ENCODE measurements around the gene RPUSD3.

The RPUSD3 gene

GRCh38 chr3:9820946-9821345, 22.9 kb downstream of the RPUSD3 start:
- no peaks in the 10 kb centered on the region for H3K9me3 ChIP-seq (ENCODE audit: control insufficient read depth in 5 of 5, low read length in 5 of 5)
- H3K27me3 ChIP-seq (ENCODE audit: control insufficient read depth in 5 of 5, insufficient read depth in 4 of 5, low read length in 5 of 5), result no peaks in the 10 kb centered on the region
- no peak overlapping the region for H3K27ac ChIP-seq (ENCODE audit: low read depth, low read length)
- H3K36me3 ChIP-seq (ENCODE audit: control insufficient read depth in 5 of 5, insufficient read depth in 5 of 5, low read length in 5 of 5), result peaks cover 0 to 29% (median 18%) of the 10 kb centered on the region in 5 donors
- H3K4me1 ChIP-seq (ENCODE audit: control insufficient read depth in 5 of 5, insufficient read depth in 5 of 5, low read length in 5 of 5), result no peaks in the 10 kb centered on the region
- no peak overlapping the region for H3K9ac ChIP-seq (ENCODE audit: low read length in 5 of 5)
- no peak overlapping the region for H3K4me3 ChIP-seq (ENCODE audit: low read depth in 1 of 5, low read length in 5 of 5)

GRCh38 chr3:9820543-9820942, 23.3 kb downstream of the RPUSD3 start:
- Histone ChIP-seq H3K9ac (ENCODE audit: low read length in 5 of 5) (no peak overlapping the region), H3K27ac (ENCODE audit: low read depth, low read length) (no peak overlapping the region), H3K9me3 (ENCODE audit: control insufficient read depth in 5 of 5, low read length in 5 of 5) (no peaks in the 10 kb centered on the region), H3K4me1 (ENCODE audit: control insufficient read depth in 5 of 5, insufficient read depth in 5 of 5, low read length in 5 of 5) (no peaks in the 10 kb centered on the region), H3K27me3 (ENCODE audit: control insufficient read depth in 5 of 5, insufficient read depth in 4 of 5, low read length in 5 of 5) (no peaks in the 10 kb centered on the region), H3K4me3 (ENCODE audit: low read depth in 1 of 5, low read length in 5 of 5) (no peak overlapping the region), H3K36me3 (ENCODE audit: control insufficient read depth in 5 of 5, insufficient read depth in 5 of 5, low read length in 5 of 5) (peaks cover 0 to 32% (median 17%) of the 10 kb centered on the region in 5 donors)

DNA sequence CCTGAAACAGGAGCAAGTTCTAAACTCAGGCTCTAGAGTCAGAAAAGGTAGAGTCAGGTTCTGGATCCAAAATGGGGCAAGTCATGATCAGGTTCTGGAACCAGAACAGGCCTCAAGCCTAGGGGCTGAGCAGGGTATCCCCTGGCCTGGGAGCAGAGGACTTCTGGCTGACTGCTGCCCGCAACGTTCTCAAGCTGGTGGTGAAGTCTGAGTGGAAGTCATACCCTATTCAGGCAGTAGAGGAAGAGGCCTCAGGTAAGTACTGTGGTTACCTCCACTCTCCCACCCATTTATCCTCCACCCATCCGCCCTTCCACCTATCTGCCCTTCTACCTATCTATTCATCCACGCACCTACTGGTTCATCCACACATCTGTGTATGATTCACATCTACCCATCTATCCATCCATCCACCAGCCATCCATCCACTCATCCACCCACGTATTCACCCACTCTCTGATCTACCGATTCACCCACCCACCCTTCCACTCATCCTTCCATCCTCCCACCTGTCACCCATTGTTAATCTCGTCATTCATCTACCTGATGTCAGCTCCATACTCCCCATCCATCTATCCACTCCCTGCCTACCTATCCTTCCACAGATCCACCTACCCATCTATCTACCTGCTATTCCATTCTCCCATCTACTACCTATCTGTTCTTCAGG, 25.0 kb downstream of the RPUSD3 start:
- Histone ChIP-seq H3K9ac (ENCODE audit: low read length in 5 of 5) (no peak overlapping the region), H3K4me3 (ENCODE audit: low read depth in 1 of 5, low read length in 5 of 5) (no peak overlapping the region), H3K9me3 (ENCODE audit: control insufficient read depth in 5 of 5, low read length in 5 of 5) (no peaks in the 10 kb centered on the region), H3K36me3 (ENCODE audit: control insufficient read depth in 5 of 5, insufficient read depth in 5 of 5, low read length in 5 of 5) (peaks cover 0 to 32% (median 21%) of the 10 kb centered on the region in 5 donors), H3K27ac (ENCODE audit: low read depth, low read length) (no peak overlapping the region), H3K27me3 (ENCODE audit: control insufficient read depth in 5 of 5, insufficient read depth in 4 of 5, low read length in 5 of 5) (no peaks in the 10 kb centered on the region), H3K4me1 (ENCODE audit: control insufficient read depth in 5 of 5, insufficient read depth in 5 of 5, low read length in 5 of 5) (no peaks in the 10 kb centered on the region)

DNA sequence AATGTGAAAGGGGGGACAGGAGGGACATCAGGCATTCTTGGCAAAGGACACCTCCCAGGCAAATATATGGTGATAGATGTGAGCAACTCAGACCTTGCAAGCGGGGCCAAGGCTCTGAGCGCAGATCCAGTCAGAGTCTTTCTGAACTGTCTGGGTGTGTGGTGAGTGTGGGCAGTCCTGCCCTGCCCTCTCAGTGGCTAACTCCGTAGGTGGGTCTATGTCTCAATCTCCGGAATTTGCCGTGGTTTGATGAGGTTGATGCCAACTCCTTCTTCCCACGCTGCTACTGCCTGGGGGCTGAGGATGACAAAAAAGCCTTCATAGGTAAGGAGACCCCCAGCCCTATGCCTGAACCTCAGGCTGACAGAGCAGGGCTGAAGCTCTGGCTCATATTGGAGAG, 26.4 kb downstream of the RPUSD3 start:
- no peak overlapping the region for H3K9ac ChIP-seq (ENCODE audit: low read length in 5 of 5)
- H3K27ac ChIP-seq (ENCODE audit: low read depth, low read length), result no peak overlapping the region
- H3K27me3 ChIP-seq (ENCODE audit: control insufficient read depth in 5 of 5, insufficient read depth in 4 of 5, low read length in 5 of 5), result no peaks in the 10 kb centered on the region
- no peaks in the 10 kb centered on the region for H3K4me1 ChIP-seq (ENCODE audit: control insufficient read depth in 5 of 5, insufficient read depth in 5 of 5, low read length in 5 of 5)
- H3K4me3 ChIP-seq (ENCODE audit: low read depth in 1 of 5, low read length in 5 of 5), result no peak overlapping the region
- H3K36me3 ChIP-seq (ENCODE audit: control insufficient read depth in 5 of 5, insufficient read depth in 5 of 5, low read length in 5 of 5), result peaks cover 0 to 39% (median 30%) of the 10 kb centered on the region in 5 donors
- no peaks in the 10 kb centered on the region for H3K9me3 ChIP-seq (ENCODE audit: control insufficient read depth in 5 of 5, low read length in 5 of 5)

DNA sequence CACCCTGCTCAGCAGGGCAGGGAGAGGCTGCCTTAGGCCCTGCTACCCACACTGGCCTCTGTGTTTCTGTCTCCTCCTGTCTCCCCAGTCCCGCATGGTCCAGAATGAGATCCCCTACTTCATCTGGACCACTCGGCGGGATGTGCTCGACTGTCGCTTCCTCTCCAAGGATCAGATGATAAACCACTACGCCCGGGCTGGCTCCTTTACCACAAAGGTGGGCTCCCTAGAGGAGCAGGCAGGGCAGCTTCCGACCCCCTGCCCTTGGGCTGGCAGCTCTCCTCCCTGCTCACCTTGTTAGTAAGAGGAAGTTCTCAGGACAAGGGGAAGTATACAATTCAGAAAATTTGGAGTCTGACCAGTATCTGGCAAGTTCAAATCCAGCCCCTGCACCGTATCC, 27.8 kb downstream of the RPUSD3 start:
- Histone ChIP-seq H3K36me3 (ENCODE audit: control insufficient read depth in 5 of 5, insufficient read depth in 5 of 5, low read length in 5 of 5) (peaks cover 0 to 36% (median 30%) of the 10 kb centered on the region in 5 donors), H3K27ac (ENCODE audit: low read depth, low read length) (no peak overlapping the region), H3K9ac (ENCODE audit: low read length in 5 of 5) (no peak overlapping the region), H3K27me3 (ENCODE audit: control insufficient read depth in 5 of 5, insufficient read depth in 4 of 5, low read length in 5 of 5) (no peaks in the 10 kb centered on the region), H3K4me1 (ENCODE audit: control insufficient read depth in 5 of 5, insufficient read depth in 5 of 5, low read length in 5 of 5) (peaks cover 0 to 5% (median 3%) of the 10 kb centered on the region in 5 donors), H3K4me3 (ENCODE audit: low read depth in 1 of 5, low read length in 5 of 5) (no peak overlapping the region), H3K9me3 (ENCODE audit: control insufficient read depth in 5 of 5, low read length in 5 of 5) (no peaks in the 10 kb centered on the region)

DNA sequence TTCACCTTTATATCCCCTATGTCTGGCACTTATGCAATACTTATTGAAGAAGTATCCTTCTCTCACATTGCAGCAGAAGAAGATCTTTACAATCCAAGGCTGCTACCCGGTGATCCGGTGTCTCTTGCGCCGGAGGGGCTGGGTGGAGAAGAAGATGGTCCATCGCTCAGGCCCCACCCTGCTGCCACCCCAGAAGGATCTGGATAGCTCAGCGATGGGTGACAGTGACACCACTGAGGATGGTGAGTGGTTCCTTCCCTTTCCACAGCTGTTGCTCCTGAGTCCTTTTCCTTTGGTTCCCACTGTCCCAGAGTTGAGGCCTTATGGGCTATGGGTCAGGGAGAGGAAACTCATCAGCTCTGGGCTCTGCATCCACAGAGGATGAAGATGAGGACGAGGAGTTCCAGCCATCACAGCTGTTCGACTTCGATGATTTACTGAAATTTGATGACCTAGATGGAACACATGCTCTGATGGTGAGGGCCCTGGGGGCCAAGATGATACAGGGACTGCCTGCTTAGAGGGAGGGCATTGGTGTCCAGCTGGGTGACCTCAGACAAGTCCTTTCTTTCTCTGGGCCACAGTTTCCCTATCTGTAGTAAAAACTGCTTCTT, 30.8 kb downstream of the RPUSD3 start:
- no peaks in the 10 kb centered on the region for H3K9me3 ChIP-seq (ENCODE audit: control insufficient read depth in 5 of 5, low read length in 5 of 5)
- H3K27me3 ChIP-seq (ENCODE audit: control insufficient read depth in 5 of 5, insufficient read depth in 4 of 5, low read length in 5 of 5), result no peaks in the 10 kb centered on the region
- H3K9ac ChIP-seq (ENCODE audit: low read length in 5 of 5), result no peak overlapping the region
- no peak overlapping the region for H3K27ac ChIP-seq (ENCODE audit: low read depth, low read length)
- H3K36me3 ChIP-seq (ENCODE audit: control insufficient read depth in 5 of 5, insufficient read depth in 5 of 5, low read length in 5 of 5), result peaks cover 0 to 22% (median 17%) of the 10 kb centered on the region in 5 donors
- peaks cover 0 to 22% (median 18%) of the 10 kb centered on the region in 5 donors for H3K4me1 ChIP-seq (ENCODE audit: control insufficient read depth in 5 of 5, insufficient read depth in 5 of 5, low read length in 5 of 5)
- H3K4me3 ChIP-seq (ENCODE audit: low read depth in 1 of 5, low read length in 5 of 5), result no peak overlapping the region

GRCh38 chr3:9810846-9811245, 33.0 kb downstream of the RPUSD3 start:
- Histone ChIP-seq H3K9me3 (ENCODE audit: control insufficient read depth in 5 of 5, low read length in 5 of 5) (no peaks in the 10 kb centered on the region), H3K27ac (ENCODE audit: low read depth, low read length) (peak overlapping the region; percentile 89), H3K4me3 (ENCODE audit: low read depth in 1 of 5, low read length in 5 of 5) (peak overlapping the region; percentile 74 to 88 (median 76)), H3K36me3 (ENCODE audit: control insufficient read depth in 5 of 5, insufficient read depth in 5 of 5, low read length in 5 of 5) (peaks cover 0 to 33% (median 28%) of the 10 kb centered on the region in 5 donors), H3K4me1 (ENCODE audit: control insufficient read depth in 5 of 5, insufficient read depth in 5 of 5, low read length in 5 of 5) (peaks cover 0 to 22% (median 18%) of the 10 kb centered on the region in 5 donors), H3K27me3 (ENCODE audit: control insufficient read depth in 5 of 5, insufficient read depth in 4 of 5, low read length in 5 of 5) (no peaks in the 10 kb centered on the region), H3K9ac (ENCODE audit: low read length in 5 of 5) (peak overlapping the region; percentile 38 to 85 (median 75))

DNA sequence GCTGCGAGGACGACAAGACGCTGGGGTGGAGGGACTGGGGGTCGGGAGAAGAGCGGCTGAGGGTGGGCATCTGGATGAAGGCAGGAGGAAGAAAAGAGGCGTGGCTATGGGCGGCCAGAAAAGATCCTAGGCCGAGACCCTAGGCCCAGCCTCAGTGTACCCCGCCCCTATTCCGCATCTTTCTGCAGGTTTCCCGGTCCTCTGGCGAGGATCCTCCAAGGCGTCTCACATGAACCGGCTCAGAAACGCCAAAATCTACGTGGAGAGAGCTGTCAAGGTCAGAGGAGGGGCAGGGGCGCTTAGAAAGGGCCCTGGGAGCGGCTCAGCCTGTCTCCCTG, 33.4 kb downstream of the RPUSD3 start:
- Histone ChIP-seq H3K9ac (ENCODE audit: low read length in 5 of 5) (peak overlapping the region; percentile 38 to 85 (median 75)), H3K27ac (ENCODE audit: low read depth, low read length) (peak overlapping the region; percentile 89), H3K9me3 (ENCODE audit: control insufficient read depth in 5 of 5, low read length in 5 of 5) (no peaks in the 10 kb centered on the region), H3K27me3 (ENCODE audit: control insufficient read depth in 5 of 5, insufficient read depth in 4 of 5, low read length in 5 of 5) (no peaks in the 10 kb centered on the region), H3K36me3 (ENCODE audit: control insufficient read depth in 5 of 5, insufficient read depth in 5 of 5, low read length in 5 of 5) (peaks cover 0 to 35% (median 29%) of the 10 kb centered on the region in 5 donors), H3K4me1 (ENCODE audit: control insufficient read depth in 5 of 5, insufficient read depth in 5 of 5, low read length in 5 of 5) (peaks cover 0 to 22% (median 18%) of the 10 kb centered on the region in 5 donors), H3K4me3 (ENCODE audit: low read depth in 1 of 5, low read length in 5 of 5) (peak overlapping the region; percentile 74 to 88 (median 76))

DNA sequence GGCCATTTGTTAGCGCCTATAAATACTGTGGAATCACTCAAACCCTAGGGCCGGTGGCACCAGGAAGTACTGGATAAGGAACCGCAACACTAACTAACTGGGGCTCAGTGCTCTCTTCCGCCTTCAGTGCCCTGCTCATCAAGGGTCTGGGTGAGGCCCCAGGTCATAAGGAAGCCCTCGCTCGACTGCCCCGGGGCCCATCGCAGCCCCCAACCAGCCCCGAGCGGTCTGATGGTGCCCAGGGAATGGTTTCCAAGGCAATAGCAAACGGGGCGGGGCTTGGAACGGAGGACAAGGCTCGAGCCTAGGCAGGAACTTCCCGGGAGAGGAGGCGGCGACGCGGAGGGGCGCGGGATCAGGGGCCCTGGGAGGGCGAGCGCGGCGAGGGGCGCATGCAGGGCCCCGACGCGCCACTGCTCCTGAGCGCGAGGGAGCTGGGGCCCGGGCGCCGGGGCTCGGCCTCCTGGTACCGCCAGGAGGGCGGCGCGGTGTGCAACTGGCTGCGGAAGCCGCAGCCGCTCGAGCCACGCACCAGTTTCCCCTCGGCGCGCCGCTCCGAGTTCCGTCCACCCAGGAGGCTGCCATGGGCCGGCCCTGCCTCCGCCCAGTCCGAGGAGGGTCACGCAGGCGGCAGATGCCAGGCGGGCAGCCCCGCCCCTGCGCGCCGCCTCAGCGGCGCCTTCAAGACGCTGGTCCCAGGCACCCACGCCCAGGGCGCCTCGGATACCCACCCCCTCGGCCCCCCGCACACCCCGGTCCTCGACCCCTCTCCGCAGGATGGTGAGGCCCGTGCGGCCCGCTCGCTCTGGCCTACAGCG, 34.0 kb downstream of the RPUSD3 start, which contains the start of gene TTLL3:
TTLL3 (plus strand) TSS at position 648 of the 818 bp plus-strand sequence. CDS start 400 bp downstream, outside the sequence.
- Histone ChIP-seq H3K4me3 (ENCODE audit: low read depth in 1 of 5, low read length in 5 of 5) (peak within 1 kb of the TSS; percentile 74 to 88 (median 76)), H3K27me3 (ENCODE audit: control insufficient read depth in 5 of 5, insufficient read depth in 4 of 5, low read length in 5 of 5) (no peaks in the 10 kb centered on the region), H3K9me3 (ENCODE audit: control insufficient read depth in 5 of 5, low read length in 5 of 5) (no peaks in the 10 kb centered on the region), H3K36me3 (ENCODE audit: control insufficient read depth in 5 of 5, insufficient read depth in 5 of 5, low read length in 5 of 5) (peaks cover 3 to 38% (median 35%) of the 10 kb centered on the region in 5 donors), H3K27ac (ENCODE audit: low read depth, low read length) (peak within 1 kb of the TSS; percentile 89), H3K9ac (ENCODE audit: low read length in 5 of 5) (peak within 1 kb of the TSS; percentile 44 to 85 (median 75)), H3K4me1 (ENCODE audit: control insufficient read depth in 5 of 5, insufficient read depth in 5 of 5, low read length in 5 of 5) (peaks cover 0 to 22% (median 18%) of the 10 kb centered on the region in 5 donors)
